Hepatocyte (in vitro differentiated cells): Measurements from ENCODE around the gene ADAMTSL1. TPM values are rescaled to one million over a fixed set of nuclear protein-coding genes. Genes with fewer than 3 reads are reported as not detected.

Experiments
- DNase-seq: peaks from one replicate; pipeline ENCODE4 v3.0.0-alpha.2; 2016; ENCODE audit warnings: low spot score
- H2AFZ ChIP-seq: fragments of 200-600 bp; sonication (generic); 2 replicates; pipeline ENCODE4 v1.6.0; 2016; ENCODE audit warnings: antibody characterized with exemption, mild to moderate bottlenecking
- H3K27ac ChIP-seq: fragments of 200-600 bp; sonication (generic); 2 replicates; pipeline ENCODE4 v1.5.1; 2016; ENCODE audit warnings: mild to moderate bottlenecking
- H3K27me3 ChIP-seq: fragments of 200-600 bp; sonication (generic); 2 replicates; pipeline ENCODE4 v1.6.1; 2016
- H3K36me3 ChIP-seq: fragments of 200-600 bp; sonication (generic); replicated peaks from 2 replicates; pipeline ENCODE4 v1.5.1; 2016; ENCODE audit warnings: low read depth; ENCODE audit not compliant: insufficient read depth
- H3K4me1 ChIP-seq: fragments of 200-600 bp; sonication (generic); 2 replicates; pipeline ENCODE4 v1.5.1; 2016; ENCODE audit warnings: mild to moderate bottlenecking, moderate library complexity; ENCODE audit not compliant: insufficient read depth
- H3K4me2 ChIP-seq: fragments of 200-600 bp; sonication (generic); 2 replicates; pipeline ENCODE4 v1.6.0; 2016
- H3K4me3 ChIP-seq: fragments of 200-600 bp; sonication (generic); 2 replicates; pipeline ENCODE4 v1.5.1; 2016; ENCODE audit warnings: mild to moderate bottlenecking
- H3K79me2 ChIP-seq: fragments of 200-600 bp; sonication (generic); 2 replicates; pipeline ENCODE4 v1.6.0; 2017; ENCODE audit warnings: mild to moderate bottlenecking
- H3K9me2 ChIP-seq: fragments of 200-600 bp; sonication (generic); replicated peaks from 2 replicates; pipeline ENCODE4 v1.6.0; 2017; ENCODE audit warnings: mild to moderate bottlenecking; ENCODE audit not compliant: insufficient read depth
- H3K9me3 ChIP-seq: fragments of 200-600 bp; sonication (generic); 2 replicates; pipeline ENCODE4 v1.5.1; 2016; ENCODE audit warnings: low read depth, mild to moderate bottlenecking
- H4K20me1 ChIP-seq: fragments of 200-600 bp; sonication (generic); 2 replicates; pipeline ENCODE4 v1.6.0; 2016; ENCODE audit warnings: mild to moderate bottlenecking; ENCODE audit not compliant: insufficient read depth, poor library complexity, severe bottlenecking
- CTCF ChIP-seq: fragments of 200-600 bp; sonication (generic); IDR thresholded peaks from 2 replicates; pipeline ENCODE4 v1.5.1; 2016; ENCODE audit warnings: antibody characterized with exemption, mild to moderate bottlenecking; ENCODE audit not compliant: poor library complexity
- EZH2 ChIP-seq: fragments of 200-600 bp; sonication (generic); IDR thresholded peaks from 2 replicates; pipeline ENCODE4 v1.6.1; 2016; ENCODE audit warnings: antibody characterized with exemption, mild to moderate bottlenecking, borderline replicate concordance
- EZH2phosphoT487 ChIP-seq: fragments of 200-600 bp; sonication (generic); IDR thresholded peaks from one replicate; pipeline ENCODE4 v1.6.1; 2018; ENCODE audit warnings: antibody characterized with exemption, mild to moderate bottlenecking, low read depth, moderate library complexity; ENCODE audit not compliant: unreplicated experiment, severe bottlenecking
- WGBS: methylation state at CpG from one replicate; pipeline ENCODE4 v1.1.6; 2016; ENCODE audit warnings: low lambda C conversion rate; ENCODE audit errors: missing lambda C conversion rate; 5-methylcytosine and 5-hydroxymethylcytosine counted together
- polyA plus RNA-seq: library from polyadenylated mRNA; unstranded; fragments of >200 nt; fragmentation: Nextera tagmentation; extraction: Ambion mirVana; gene quantifications from 2 replicates; pipeline ENCODE4 v1.2.1, GENCODE V29; 2016
- total RNA-seq: library from RNA; depleted of rRNA; stranded (reverse); fragments of >200 nt; gene quantifications from 2 replicates; pipeline ENCODE4 v1.2.3, GENCODE V29; 2014

The ADAMTSL1 gene
- total and polyA plus RNA-seq, 2 experiments from 2014 or later = 7.2 to 24.0 TPM

- Histone ChIP-seq H3K36me3 (no peaks in the 10 kb centered on the region), H3K4me3 (no peak overlapping the region), H3K27me3 (no peaks in the 10 kb centered on the region), H3K27ac (no peak overlapping the region), H3K9me3 (no peaks in the 10 kb centered on the region), H3K79me2 (no peaks in the 10 kb centered on the region), H3K9me2 (no peaks in the 10 kb centered on the region), H2AFZ (no peak overlapping the region), H4K20me1 (no peaks in the 10 kb centered on the region), H3K4me2 (no peak overlapping the region), H3K4me1 (no peaks in the 10 kb centered on the region)
- DNase-seq = no peak
- TF ChIP-seq CTCF (no peak), EZH2 (no peak), EZH2phosphoT487 (no peak)
- WGBS = 89% methylated on average over 4 of the region's 4 CpGs
These were observed 7.9 kb upstream of the ADAMTSL1 start for GRCh38 chr9:18466101-18466500.

GRCh38 chr9:18467696-18468095 is 6.3 kb upstream of the ADAMTSL1 start:
- Histone ChIP-seq H3K4me1 (no peaks in the 10 kb centered on the region), H3K9me3 (no peaks in the 10 kb centered on the region), H3K4me3 (no peak overlapping the region), H3K4me2 (no peak overlapping the region), H3K79me2 (no peaks in the 10 kb centered on the region), H2AFZ (no peak overlapping the region), H3K9me2 (no peaks in the 10 kb centered on the region), H3K36me3 (no peaks in the 10 kb centered on the region), H3K27ac (no peak overlapping the region), H4K20me1 (no peaks in the 10 kb centered on the region), H3K27me3 (no peaks in the 10 kb centered on the region)
- WGBS = 64% methylated on average over 1 of the region's 1 CpG
- TF ChIP-seq EZH2 (no peak), CTCF (no peak), EZH2phosphoT487 (no peak)
- no peak for DNase-seq

GRCh38 chr9:18472435-18472834 is 1.5 kb upstream of the ADAMTSL1 start:
- no peaks in the 10 kb centered on the region for H3K9me3 ChIP-seq
- no peaks in the 10 kb centered on the region for H3K27me3 ChIP-seq
- DNase-seq = no peak
- WGBS = 64% methylated on average over 3 of the region's 3 CpGs
- peak overlapping the region; percentile 79 for H3K27ac ChIP-seq
- no peak overlapping the region for H3K4me3 ChIP-seq
- no peak overlapping the region for H2AFZ ChIP-seq
- H3K4me1 ChIP-seq = peaks cover 3% of the 10 kb centered on the region
- H4K20me1 ChIP-seq = no peaks in the 10 kb centered on the region
- no peaks in the 10 kb centered on the region for H3K36me3 ChIP-seq
- peak overlapping the region; percentile 71 for H3K4me2 ChIP-seq
- H3K79me2 ChIP-seq = peaks cover 6% of the 10 kb centered on the region
- H3K9me2 ChIP-seq = no peaks in the 10 kb centered on the region
- TF ChIP-seq EZH2 (no peak), EZH2phosphoT487 (no peak), CTCF (no peak)

- Histone ChIP-seq H3K4me1 (peaks cover 3% of the 10 kb centered on the region), H3K79me2 (peaks cover 6% of the 10 kb centered on the region), H3K36me3 (no peaks in the 10 kb centered on the region), H3K9me2 (no peaks in the 10 kb centered on the region), H3K27ac (peak overlapping the region; percentile 79), H4K20me1 (no peaks in the 10 kb centered on the region), H3K4me2 (peak overlapping the region; percentile 71), H3K27me3 (no peaks in the 10 kb centered on the region), H2AFZ (no peak overlapping the region), H3K9me3 (no peaks in the 10 kb centered on the region), H3K4me3 (peak overlapping the region; percentile 14)
- WGBS = 28% methylated on average over 4 of the region's 4 CpGs
- TF ChIP-seq CTCF = no peak
- TF ChIP-seq EZH2 = no peak
- no peak for TF ChIP-seq EZH2phosphoT487
- DNase-seq = no peak
These were observed 1.1 kb upstream of the ADAMTSL1 start for GRCh38 chr9:18472841-18473251.
